CMK (cell line): ENCODE data around the gene SYNJ2BP.
"Not testable (repeated sequence)": the region's sequence is repeated elsewhere in the genome, so short reads cannot be mapped to it uniquely, and the experiment has no call there.

Experiments
- DNase-seq: peaks from one replicate; pipeline ENCODE4 v3.0.0-alpha.2; 2010; ENCODE audit warnings: low read depth

The SYNJ2BP gene, protein sequence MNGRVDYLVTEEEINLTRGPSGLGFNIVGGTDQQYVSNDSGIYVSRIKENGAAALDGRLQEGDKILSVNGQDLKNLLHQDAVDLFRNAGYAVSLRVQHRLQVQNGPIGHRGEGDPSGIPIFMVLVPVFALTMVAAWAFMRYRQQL

GRCh38 chr14:70416725-70417349 is at the start of gene SYNJ2BP:
TSS of gene SYNJ2BP (minus strand) at chr14:70417090. CDS start at chr14:70416963, 127 bp downstream.
- no peak for DNase-seq

DNA sequence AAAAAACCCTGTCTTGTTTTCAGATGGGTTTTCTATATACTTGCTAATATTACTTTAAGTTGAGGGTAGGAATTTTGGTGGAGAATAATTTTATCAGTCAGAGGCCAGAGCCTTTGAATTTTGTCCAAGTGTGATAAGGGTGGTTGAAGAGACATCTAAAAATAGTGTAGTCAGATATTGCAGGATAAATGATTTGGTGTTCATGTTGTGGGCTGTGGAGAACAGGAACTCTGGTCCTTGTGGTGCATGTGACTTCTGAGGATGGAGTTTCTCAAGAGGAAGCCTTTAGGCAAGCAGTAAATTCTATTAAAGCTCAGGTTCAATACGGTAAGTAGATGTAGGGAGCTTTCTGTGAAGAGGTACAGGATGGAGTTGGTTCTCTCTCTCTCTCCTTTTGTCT is 37.8 kb upstream of the SYNJ2BP start:
- no peak for DNase-seq

- no peak for DNase-seq
Measured at GRCh38 chr14:70451874-70452273, 35.0 kb upstream of the SYNJ2BP start, which contains the start of gene ADAM21. TSS of gene ADAM21 (plus strand) at chr14:70452174. CDS start at chr14:70457500, 5,326 bp downstream.

- no peak for DNase-seq
Measured at GRCh38 chr14:70448633-70449340, 31.9 kb upstream of the SYNJ2BP start.

- no peak for DNase-seq
Measured at GRCh38 chr14:70442750-70443149, 25.9 kb upstream of the SYNJ2BP start.

- DNase-seq: no peak
Measured at GRCh38 chr14:70441641-70442040, 24.8 kb upstream of the SYNJ2BP start.

DNA sequence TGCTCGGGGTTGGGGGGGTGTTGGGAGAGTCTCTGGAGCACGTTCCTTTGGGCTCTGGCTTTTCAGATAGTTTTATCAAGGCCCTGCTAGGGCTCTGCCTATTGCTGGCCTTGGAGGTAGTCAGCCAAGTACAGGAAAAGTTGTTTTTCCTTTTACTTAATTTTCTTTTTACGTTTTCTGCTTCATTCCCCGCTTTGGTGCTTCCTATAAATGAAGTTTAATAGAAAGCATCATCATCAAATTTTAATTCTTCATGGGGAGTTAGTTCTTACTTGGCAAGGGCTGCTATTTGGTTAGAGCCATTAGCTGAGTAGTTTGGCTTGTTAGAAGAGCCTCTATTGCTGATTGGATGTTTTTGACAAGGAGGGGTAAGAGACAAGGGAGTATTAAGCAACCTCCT is 20.0 kb upstream of the SYNJ2BP start:
- no peak for DNase-seq

DNA sequence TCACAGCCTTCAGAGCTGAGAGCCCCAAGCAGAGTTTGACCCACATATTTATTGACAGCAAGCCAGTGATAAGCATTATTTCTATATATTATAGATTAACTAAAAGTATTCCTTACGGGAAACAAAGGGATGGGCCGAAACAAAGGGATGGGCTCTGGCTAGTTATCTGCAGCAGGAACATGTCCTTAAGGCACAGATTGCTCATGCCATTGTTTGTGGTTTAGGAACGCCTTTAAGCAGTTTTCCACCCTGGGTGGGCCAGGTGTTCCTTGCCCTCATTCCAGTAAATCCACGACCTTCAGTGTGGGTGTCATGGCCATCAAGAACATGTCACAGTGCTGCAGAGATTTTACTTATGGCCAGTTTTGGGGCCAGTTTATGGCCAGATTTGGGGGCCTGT is 9.7 kb upstream of the SYNJ2BP start:
- not testable (repeated sequence) for DNase-seq

DNA sequence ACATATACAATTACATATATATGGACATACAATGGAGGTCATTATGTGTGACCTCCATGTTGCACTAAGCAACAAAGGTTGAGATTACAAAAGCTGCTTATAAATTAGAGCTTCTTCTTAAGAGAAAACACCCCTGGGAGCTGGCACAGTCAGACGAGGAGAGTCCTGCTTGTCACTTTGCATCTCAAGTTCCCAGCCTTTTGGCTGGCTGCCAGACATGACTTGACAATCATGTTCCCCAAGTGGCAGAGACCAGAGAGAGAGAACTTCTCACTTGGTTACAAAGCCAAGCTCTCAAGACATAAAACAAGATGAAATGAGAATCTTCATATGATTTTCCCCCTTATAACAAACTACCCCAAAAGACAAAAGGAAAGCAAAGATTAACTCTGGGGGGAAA is 8.5 kb upstream of the SYNJ2BP start:
- peak; percentile 26 for DNase-seq

GRCh38 chr14:70422538-70422937 is 5.6 kb upstream of the SYNJ2BP start:
- DNase-seq: no peak

- DNase-seq: not testable (repeated sequence)
Measured at GRCh38 chr14:70419270-70419931, 2.5 kb upstream of the SYNJ2BP start.

DNA sequence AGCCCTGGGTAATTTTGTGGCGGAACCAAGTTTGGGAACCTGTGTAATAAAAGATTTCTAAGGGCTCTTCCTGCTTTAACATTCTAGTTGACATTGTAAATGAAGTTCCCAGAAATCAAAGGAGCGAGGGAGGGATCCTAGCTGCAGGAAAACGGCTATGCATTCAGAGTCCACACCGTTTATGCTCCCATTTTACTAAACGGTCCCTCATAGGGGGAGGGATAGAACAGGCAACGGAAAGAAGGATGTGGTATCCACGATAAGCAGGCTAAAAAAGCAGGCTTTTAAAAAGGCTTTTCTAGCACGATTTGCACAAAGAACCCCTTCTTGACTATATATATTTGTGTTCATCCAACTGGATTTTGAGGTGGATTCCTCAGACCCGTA is 559 bp downstream of the SYNJ2BP start:
- no peak for DNase-seq

GRCh38 chr14:70415788-70416187 is 1.1 kb downstream of the SYNJ2BP start:
- DNase-seq: no peak

DNA sequence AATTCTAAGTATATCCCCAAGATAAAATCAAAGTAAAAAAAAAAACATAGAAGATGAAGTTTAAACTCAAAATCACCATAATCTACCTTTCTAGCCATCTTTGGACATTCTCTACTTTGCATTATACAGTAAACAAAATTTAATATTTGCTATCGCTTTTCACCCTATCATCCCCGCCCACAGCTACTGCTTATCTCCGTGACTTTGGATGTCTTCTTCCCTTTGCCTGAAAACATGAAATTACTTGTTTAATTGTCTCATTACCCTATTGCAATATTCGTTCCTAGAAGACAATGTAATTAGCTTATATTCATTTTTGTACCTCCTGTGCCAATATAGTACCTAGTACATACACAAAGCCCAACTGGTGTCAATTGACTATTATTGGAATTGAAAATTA is 9.3 kb downstream of the SYNJ2BP start:
- no peak for DNase-seq

DNA sequence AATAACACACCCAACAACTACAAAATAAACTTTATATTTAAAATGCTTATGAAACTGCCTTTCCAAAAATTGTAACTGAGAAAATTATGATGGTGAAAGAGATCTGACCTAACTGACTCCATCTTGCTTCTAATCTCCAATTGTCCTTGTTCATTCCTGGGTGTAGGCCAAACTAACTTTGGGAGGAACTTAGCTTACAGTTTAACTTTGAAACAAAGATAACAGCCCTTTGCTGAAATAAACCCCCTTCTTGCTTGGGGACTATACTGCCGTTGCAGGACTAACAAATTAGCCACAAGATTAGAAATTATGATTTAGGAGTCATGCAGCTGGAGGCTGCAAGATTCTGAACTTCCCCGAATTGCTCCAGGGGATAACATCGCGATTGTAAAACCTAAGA is 10.7 kb downstream of the SYNJ2BP start:
- not testable (repeated sequence) for DNase-seq

- DNase-seq: not testable (repeated sequence)
Measured at GRCh38 chr14:70403335-70403734, 13.6 kb downstream of the SYNJ2BP start.

DNA sequence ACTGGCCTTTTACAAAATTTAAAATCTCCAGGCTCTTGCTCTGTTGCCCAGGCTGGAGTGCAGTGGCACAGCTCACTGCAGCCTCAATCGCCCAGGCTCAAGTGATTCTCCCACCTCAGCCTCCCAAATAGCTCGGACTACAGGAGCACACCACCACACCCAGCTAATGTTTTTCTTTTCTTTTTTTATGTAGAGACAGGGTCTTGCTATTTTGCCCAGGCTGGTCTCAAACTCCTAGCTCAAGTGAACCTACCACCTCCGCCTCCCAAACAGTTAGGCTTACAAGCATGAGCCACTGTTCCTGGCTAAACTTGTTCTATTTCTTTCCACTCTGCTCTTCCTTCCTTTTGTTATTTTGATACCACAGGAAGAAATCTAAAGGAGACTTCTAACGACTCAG is 15.2 kb downstream of the SYNJ2BP start:
- DNase-seq: no peak

GRCh38 chr14:70398706-70399431 is 18.0 kb downstream of the SYNJ2BP start:
- no peak for DNase-seq

DNA sequence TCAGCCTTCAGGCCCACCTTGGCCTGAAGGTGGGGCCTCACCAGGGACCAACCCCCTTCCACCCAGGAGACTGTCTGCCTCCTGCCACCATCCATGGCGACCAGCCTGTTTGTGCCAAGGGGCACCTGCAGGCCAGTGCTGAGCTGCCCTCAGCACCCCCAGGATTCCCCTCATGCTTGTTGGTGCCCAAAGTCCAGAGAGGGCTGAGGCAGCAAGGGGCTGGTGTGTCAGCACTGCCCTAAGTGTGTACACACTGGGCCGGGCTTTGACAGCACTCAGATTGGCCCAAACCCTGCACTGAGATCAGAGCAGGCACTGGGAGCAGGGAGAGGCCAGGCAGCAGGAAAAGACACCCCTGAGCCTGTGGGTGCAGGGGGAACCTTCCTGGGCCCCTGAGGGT is 18.6 kb downstream of the SYNJ2BP start:
- DNase-seq: no peak

- DNase-seq: no peak
Measured at GRCh38 chr14:70397746-70398145, 19.1 kb downstream of the SYNJ2BP start.

DNA sequence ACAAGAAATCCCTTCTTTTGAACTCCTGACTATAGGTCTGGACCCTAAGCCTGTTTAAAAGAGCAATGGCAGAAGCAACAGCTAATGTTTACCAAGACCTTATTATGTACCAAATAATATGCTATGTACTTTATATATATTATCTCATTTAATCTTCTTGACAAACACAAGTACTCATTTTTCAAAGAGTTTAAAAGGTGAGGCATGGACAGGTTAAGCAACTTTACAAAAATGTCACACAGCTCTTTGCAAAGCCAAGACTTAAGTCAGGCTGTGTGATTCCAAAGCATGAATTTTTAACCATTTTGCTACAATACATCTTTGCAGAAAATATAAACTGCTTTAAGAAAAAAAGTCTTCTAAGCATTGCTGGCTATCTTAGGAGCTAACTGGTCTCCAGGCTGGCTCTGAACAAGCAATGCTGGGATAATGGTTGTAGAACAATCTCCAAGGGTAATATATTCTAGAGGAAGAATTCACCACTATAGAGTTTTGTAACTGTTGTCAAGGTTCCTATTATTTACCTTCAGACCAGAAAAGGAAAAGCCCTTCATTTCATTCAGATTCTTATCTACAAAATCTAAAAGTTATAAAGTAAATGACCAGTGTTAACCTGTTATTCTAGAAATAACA is 22.1 kb downstream of the SYNJ2BP start:
- DNase-seq: no peak

- DNase-seq: no peak
Measured at GRCh38 chr14:70392676-70393075, 24.2 kb downstream of the SYNJ2BP start.
